DMS79 treated with DMSO at 0.1 percent for 48 hours (cell line): ENCODE measurements around the gene PHF21A.

Source experiments
- DNase-seq: peaks from one replicate; lab custom pipeline; 2025; lab: John Stamatoyannopoulos, UW

The PHF21A gene

DNA sequence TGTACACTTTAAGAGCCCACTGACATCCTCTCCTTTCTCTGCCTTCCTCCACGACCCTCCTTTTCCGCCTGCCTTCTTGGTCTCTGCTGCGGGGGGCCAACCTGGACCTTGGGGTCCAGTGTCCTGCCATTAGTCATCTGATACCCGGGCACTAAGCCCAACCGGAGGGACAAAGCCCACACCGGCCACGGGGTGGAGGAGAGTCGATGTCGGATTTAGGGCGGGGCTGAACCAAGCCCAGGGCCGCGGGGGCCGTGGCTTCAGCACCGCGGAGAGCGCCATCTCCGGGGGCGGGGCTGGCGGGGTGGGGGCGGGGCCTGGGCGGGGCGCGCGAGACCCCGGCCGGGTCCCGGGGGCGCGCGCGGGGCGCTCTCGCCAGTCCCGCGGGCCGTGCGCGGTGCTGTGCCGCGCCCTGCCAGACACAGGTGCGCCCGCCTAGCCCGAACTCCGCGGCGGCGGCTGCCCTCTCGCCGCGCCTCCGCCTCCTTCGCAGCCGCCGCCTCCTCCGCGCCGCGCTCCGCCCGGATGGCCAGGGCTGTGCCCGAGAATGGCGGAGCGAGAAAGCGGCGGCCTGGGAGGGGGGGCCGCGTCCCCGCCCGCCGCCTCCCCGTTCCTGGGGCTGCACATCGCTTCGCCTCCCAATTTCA, 235.9 kb downstream of the PHF21A start, which contains the start of gene MAPK8IP1:
MAPK8IP1 (plus strand) TSS at position 378 of the 647 bp plus-strand sequence; CDS start at position 548, 170 bp downstream.
- DNase-seq, result peak; percentile 64

- DNase-seq, result no peak
These were observed 236.6 kb downstream of the PHF21A start for GRCh38 chr11:45884596-45885185.
